Measurements from ENCODE around the gene SMCP.

- TF ChIP-seq CTCF (IDR thresholded peaks at IDR 0.05; ENCODE audit: low read depth, low read length) (no peak), EZH2phosphoT487 (IDR thresholded peaks at IDR 0.05; ENCODE audit: low read depth) (no peak)
These were observed 41.3 kb upstream of the SMCP start for GRCh38 chr1:152836870-152837269.
